GM23338 (cell line): ENCODE data around the gene ODAM. TPM values are rescaled to one million over a fixed set of nuclear protein-coding genes. Genes with fewer than 3 reads are reported as not detected.

Source experiments
- ATAC-seq: fragments of 200-7000 bp; cut with Tn5 transposase; 3 replicates; pipeline ENCODE4 v1.9.1; 2020
- DNase-seq: peaks from one replicate; pipeline ENCODE4 v3.0.0-alpha.2; 2015; ENCODE audit warnings: low spot score
- H2AFZ ChIP-seq: fragments of 200-600 bp; sonication (generic); 2 replicates; pipeline ENCODE4 v1.8.0; 2016; ENCODE audit warnings: antibody characterized with exemption, mild to moderate bottlenecking, moderate library complexity
- H3F3A ChIP-seq: fragments of 200-600 bp; sonication (generic); replicated peaks from 2 replicates; pipeline ENCODE4 v1.8.0; 2017; ENCODE audit warnings: antibody characterized with exemption, mixed run types, low read depth
- H3K27ac ChIP-seq: fragments of 200-600 bp; sonication (generic); 2 replicates; pipeline ENCODE4 v1.6.1; 2016; ENCODE audit warnings: low read depth
- H3K27me3 ChIP-seq: fragments of 200-600 bp; sonication (generic); 2 replicates; pipeline ENCODE4 v1.8.0; 2016; ENCODE audit warnings: mild to moderate bottlenecking, mixed run types, moderate library complexity; ENCODE audit not compliant: insufficient read depth
- H3K36me3 ChIP-seq: fragments of 200-600 bp; sonication (generic); 2 replicates; pipeline ENCODE4 v1.8.0; 2016; ENCODE audit warnings: mild to moderate bottlenecking; ENCODE audit not compliant: insufficient read depth
- H3K4me1 ChIP-seq: fragments of 200-600 bp; sonication (generic); 2 replicates; pipeline ENCODE4 v1.8.0; 2016; ENCODE audit warnings: mild to moderate bottlenecking, moderate library complexity; ENCODE audit not compliant: insufficient read depth
- H3K4me2 ChIP-seq: fragments of 200-600 bp; sonication (generic); 2 replicates; pipeline ENCODE4 v1.7.1; 2017; ENCODE audit warnings: mixed run types
- H3K4me3 ChIP-seq: fragments of 200-600 bp; sonication (generic); 2 replicates; pipeline ENCODE4 v1.6.1; 2016; ENCODE audit warnings: mixed run types
- H3K79me2 ChIP-seq: fragments of 200-600 bp; sonication (generic); replicated peaks from 2 replicates; pipeline ENCODE4 v1.8.0; 2017; ENCODE audit warnings: mild to moderate bottlenecking; ENCODE audit not compliant: insufficient read depth
- H3K9me2 ChIP-seq: fragments of 200-600 bp; sonication (generic); 2 replicates; pipeline ENCODE4 v1.8.0; 2017; ENCODE audit not compliant: insufficient read depth
- H4K20me1 ChIP-seq: fragments of 200-600 bp; sonication (generic); replicated peaks from 2 replicates; pipeline ENCODE4 v1.8.0; 2017; ENCODE audit warnings: mild to moderate bottlenecking; ENCODE audit not compliant: insufficient read depth
- H3K27ac Mint-ChIP-seq: 2 replicates; pipeline ENCODE4 v1.8.0; 2020; ENCODE audit warnings: inconsistent platforms, mild to moderate bottlenecking, moderate library complexity, mixed read lengths
- H3K27me3 Mint-ChIP-seq: 3 replicates; pipeline ENCODE4 v1.8.0; 2022; ENCODE audit warnings: low read depth, mild to moderate bottlenecking, moderate library complexity, mixed read lengths, inconsistent platforms; ENCODE audit not compliant: insufficient read depth, poor library complexity
- H3K36me3 Mint-ChIP-seq: 3 replicates; pipeline ENCODE4 v1.8.0; 2021; ENCODE audit warnings: low read depth, mild to moderate bottlenecking, inconsistent platforms, moderate library complexity, mixed read lengths
- H3K4me1 Mint-ChIP-seq: 3 replicates; pipeline ENCODE4 v1.8.0; 2020; ENCODE audit warnings: mild to moderate bottlenecking, inconsistent platforms, mixed read lengths
- H3K4me3 Mint-ChIP-seq: 3 replicates; pipeline ENCODE4 v1.8.0; 2021; ENCODE audit warnings: moderate library complexity, mild to moderate bottlenecking, inconsistent platforms, mixed read lengths
- H3K9me3 Mint-ChIP-seq: 3 replicates; pipeline ENCODE4 v1.8.0; 2020; ENCODE audit warnings: moderate library complexity, mild to moderate bottlenecking, inconsistent platforms, mixed read lengths
- CREB1 ChIP-seq: fragments of 250-450 bp; sonication (Bioruptor Pico); IDR thresholded peaks from 2 replicates; pipeline ENCODE4 v1.5.0; 2020; ENCODE audit warnings: low read depth, mild to moderate bottlenecking, moderate library complexity
- EZH2 ChIP-seq: fragments of 200-600 bp; sonication (generic); IDR thresholded peaks from one replicate; pipeline ENCODE4 v1.8.0; 2017; ENCODE audit warnings: antibody characterized with exemption, mild to moderate bottlenecking, low read depth; ENCODE audit not compliant: unreplicated experiment
- EZH2phosphoT487 ChIP-seq: fragments of 200-600 bp; sonication (generic); IDR thresholded peaks from one replicate; pipeline ENCODE4 v1.8.1; 2018; ENCODE audit warnings: antibody characterized with exemption; ENCODE audit not compliant: unreplicated experiment
- JUNB ChIP-seq: IDR thresholded peaks from one replicate; pipeline ENCODE4 v1.6.1; 2016; ENCODE audit warnings: antibody characterized with exemption; ENCODE audit not compliant: unreplicated experiment
- NANOG ChIP-seq: IDR thresholded peaks from 2 replicates; pipeline ENCODE4 v1.6.1; 2016; ENCODE audit warnings: antibody characterized with exemption, borderline replicate concordance
- POLR2AphosphoS5 ChIP-seq: IDR thresholded peaks from 2 replicates; pipeline ENCODE4 v1.6.1; 2016; ENCODE audit warnings: antibody characterized with exemption, low read depth
- STAT1 ChIP-seq: IDR thresholded peaks from one replicate; pipeline ENCODE4 v1.6.1; 2016; ENCODE audit warnings: antibody characterized with exemption; ENCODE audit not compliant: unreplicated experiment
- ZNF114 ChIP-seq: fragments of 250-450 bp; sonication (Bioruptor Pico); IDR thresholded peaks from 2 replicates; pipeline ENCODE4 v1.5.0; 2020; ENCODE audit warnings: mild to moderate bottlenecking, moderate library complexity
- ZNF331 ChIP-seq: fragments of 250-450 bp; sonication (Bioruptor Pico); IDR thresholded peaks from 2 replicates; pipeline ENCODE4 v1.5.0; 2020; ENCODE audit warnings: low read depth, mild to moderate bottlenecking, moderate library complexity
- polyA plus RNA-seq: library from polyadenylated mRNA; unstranded; fragments of >200 nt; fragmentation: Nextera tagmentation; extraction: Ambion mirVana; gene quantifications from 2 replicates; pipeline ENCODE4 v1.2.1, GENCODE V29; 2016
- total RNA-seq: library from RNA; depleted of rRNA; stranded (reverse); fragments of >200 nt; shearing (Covaris generic); gene quantifications from 2 replicates; pipeline ENCODE4 v1.2.3, GENCODE V29; 2014
- TF ChIP-seq, protein P1 (sequence below), 2 experiments: fragments of 200-600 bp in 1 of 2; sonication (generic) in 1 of 2; conservative IDR thresholded peaks; 2 replicates each; pipeline versions ENCODE4 v1.5.1 to v1.6.1; 2016 to 2017; ENCODE audit warnings: antibody characterized with exemption in 2 of 2, low read depth in 2 of 2, mild to moderate bottlenecking in 2 of 2, moderate library complexity in 1 of 2
- TF ChIP-seq, protein P2 (sequence below): IDR thresholded peaks from one replicate; pipeline ENCODE4 v1.6.1; 2018; ENCODE audit warnings: antibody characterized with exemption; ENCODE audit not compliant: unreplicated experiment
- TF ChIP-seq, protein P3 (sequence below): IDR thresholded peaks from 2 replicates; pipeline ENCODE4 v1.6.1; 2016; ENCODE audit warnings: antibody characterized with exemption
- TF ChIP-seq, protein P4 (sequence below): fragments of 250-450 bp; sonication (Bioruptor Pico); IDR thresholded peaks from 2 replicates; pipeline ENCODE4 v1.5.0; 2020; ENCODE audit warnings: mild to moderate bottlenecking, moderate library complexity

The ODAM gene
- total and polyA plus RNA-seq, 2 experiments from 2014 or later, result not detected

DNA sequence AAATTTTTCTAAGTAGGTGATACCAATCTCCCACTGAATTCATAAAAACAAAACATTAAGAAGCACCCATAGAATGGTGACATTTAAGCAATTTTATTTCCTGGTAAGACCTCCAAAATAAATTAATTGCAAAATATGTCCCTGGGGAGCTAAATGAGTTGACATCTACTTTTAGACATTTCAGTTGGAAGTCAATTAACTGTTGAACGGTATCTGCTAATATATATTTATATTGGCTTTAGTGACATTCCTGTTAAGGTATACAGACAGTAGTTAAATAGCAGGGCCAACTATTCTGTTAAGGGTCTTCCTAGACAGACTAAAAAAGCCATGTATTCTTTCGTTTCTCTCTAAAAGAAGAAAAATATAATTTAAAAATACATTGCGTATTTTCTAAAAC, 41.6 kb upstream of the ODAM start, which contains the start of gene PRR27:
Gene PRR27 (plus strand): TSS at position 301 of the 400 bp plus-strand sequence. CDS start 139 bp downstream, outside the sequence.
- no peaks in the 10 kb centered on the region for H3K27me3 ChIP-seq
- Mint-ChIP-seq H3K27ac (no peak within 1 kb of the TSS), H3K4me1 (peaks cover 5% of the 10 kb centered on the region), H3K4me3 (no peak within 1 kb of the TSS), H3K9me3 (no peaks in the 10 kb centered on the region), H3K27me3 (peaks cover 1% of the 10 kb centered on the region), H3K36me3 (no peaks in the 10 kb centered on the region)
- H3K36me3 ChIP-seq, result no peaks in the 10 kb centered on the region
- no peaks in the 10 kb centered on the region for H3F3A ChIP-seq
- ATAC-seq, result no peak
- H4K20me1 ChIP-seq, result no peaks in the 10 kb centered on the region
- H3K79me2 ChIP-seq, result no peaks in the 10 kb centered on the region
- H3K9me2 ChIP-seq, result no peaks in the 10 kb centered on the region
- peaks cover 24% of the 10 kb centered on the region for H3K4me1 ChIP-seq
- H3K27ac ChIP-seq, result no peak within 1 kb of the TSS
- TF ChIP-seq ZNF331 (CRISPR knock-in tag), result no peak
- no peak for TF ChIP-seq EZH2
- TF ChIP-seq CREB1, result no peak
- TF ChIP-seq JUNB, result no peak
- no peak for TF ChIP-seq EZH2phosphoT487
- TF ChIP-seq, protein P1, sequence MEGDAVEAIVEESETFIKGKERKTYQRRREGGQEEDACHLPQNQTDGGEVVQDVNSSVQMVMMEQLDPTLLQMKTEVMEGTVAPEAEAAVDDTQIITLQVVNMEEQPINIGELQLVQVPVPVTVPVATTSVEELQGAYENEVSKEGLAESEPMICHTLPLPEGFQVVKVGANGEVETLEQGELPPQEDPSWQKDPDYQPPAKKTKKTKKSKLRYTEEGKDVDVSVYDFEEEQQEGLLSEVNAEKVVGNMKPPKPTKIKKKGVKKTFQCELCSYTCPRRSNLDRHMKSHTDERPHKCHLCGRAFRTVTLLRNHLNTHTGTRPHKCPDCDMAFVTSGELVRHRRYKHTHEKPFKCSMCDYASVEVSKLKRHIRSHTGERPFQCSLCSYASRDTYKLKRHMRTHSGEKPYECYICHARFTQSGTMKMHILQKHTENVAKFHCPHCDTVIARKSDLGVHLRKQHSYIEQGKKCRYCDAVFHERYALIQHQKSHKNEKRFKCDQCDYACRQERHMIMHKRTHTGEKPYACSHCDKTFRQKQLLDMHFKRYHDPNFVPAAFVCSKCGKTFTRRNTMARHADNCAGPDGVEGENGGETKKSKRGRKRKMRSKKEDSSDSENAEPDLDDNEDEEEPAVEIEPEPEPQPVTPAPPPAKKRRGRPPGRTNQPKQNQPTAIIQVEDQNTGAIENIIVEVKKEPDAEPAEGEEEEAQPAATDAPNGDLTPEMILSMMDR (conservative IDR thresholded peaks at IDR 0.05; ENCODE audit: low read depth in 2 of 2), result no peak
- TF ChIP-seq NANOG, result no peak
- TF ChIP-seq, protein P2, sequence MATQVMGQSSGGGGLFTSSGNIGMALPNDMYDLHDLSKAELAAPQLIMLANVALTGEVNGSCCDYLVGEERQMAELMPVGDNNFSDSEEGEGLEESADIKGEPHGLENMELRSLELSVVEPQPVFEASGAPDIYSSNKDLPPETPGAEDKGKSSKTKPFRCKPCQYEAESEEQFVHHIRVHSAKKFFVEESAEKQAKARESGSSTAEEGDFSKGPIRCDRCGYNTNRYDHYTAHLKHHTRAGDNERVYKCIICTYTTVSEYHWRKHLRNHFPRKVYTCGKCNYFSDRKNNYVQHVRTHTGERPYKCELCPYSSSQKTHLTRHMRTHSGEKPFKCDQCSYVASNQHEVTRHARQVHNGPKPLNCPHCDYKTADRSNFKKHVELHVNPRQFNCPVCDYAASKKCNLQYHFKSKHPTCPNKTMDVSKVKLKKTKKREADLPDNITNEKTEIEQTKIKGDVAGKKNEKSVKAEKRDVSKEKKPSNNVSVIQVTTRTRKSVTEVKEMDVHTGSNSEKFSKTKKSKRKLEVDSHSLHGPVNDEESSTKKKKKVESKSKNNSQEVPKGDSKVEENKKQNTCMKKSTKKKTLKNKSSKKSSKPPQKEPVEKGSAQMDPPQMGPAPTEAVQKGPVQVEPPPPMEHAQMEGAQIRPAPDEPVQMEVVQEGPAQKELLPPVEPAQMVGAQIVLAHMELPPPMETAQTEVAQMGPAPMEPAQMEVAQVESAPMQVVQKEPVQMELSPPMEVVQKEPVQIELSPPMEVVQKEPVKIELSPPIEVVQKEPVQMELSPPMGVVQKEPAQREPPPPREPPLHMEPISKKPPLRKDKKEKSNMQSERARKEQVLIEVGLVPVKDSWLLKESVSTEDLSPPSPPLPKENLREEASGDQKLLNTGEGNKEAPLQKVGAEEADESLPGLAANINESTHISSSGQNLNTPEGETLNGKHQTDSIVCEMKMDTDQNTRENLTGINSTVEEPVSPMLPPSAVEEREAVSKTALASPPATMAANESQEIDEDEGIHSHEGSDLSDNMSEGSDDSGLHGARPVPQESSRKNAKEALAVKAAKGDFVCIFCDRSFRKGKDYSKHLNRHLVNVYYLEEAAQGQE, result no peak
- TF ChIP-seq, protein P3, sequence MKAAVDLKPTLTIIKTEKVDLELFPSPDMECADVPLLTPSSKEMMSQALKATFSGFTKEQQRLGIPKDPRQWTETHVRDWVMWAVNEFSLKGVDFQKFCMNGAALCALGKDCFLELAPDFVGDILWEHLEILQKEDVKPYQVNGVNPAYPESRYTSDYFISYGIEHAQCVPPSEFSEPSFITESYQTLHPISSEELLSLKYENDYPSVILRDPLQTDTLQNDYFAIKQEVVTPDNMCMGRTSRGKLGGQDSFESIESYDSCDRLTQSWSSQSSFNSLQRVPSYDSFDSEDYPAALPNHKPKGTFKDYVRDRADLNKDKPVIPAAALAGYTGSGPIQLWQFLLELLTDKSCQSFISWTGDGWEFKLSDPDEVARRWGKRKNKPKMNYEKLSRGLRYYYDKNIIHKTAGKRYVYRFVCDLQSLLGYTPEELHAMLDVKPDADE, result no peak
- TF ChIP-seq STAT1, result no peak
- TF ChIP-seq, protein P4, sequence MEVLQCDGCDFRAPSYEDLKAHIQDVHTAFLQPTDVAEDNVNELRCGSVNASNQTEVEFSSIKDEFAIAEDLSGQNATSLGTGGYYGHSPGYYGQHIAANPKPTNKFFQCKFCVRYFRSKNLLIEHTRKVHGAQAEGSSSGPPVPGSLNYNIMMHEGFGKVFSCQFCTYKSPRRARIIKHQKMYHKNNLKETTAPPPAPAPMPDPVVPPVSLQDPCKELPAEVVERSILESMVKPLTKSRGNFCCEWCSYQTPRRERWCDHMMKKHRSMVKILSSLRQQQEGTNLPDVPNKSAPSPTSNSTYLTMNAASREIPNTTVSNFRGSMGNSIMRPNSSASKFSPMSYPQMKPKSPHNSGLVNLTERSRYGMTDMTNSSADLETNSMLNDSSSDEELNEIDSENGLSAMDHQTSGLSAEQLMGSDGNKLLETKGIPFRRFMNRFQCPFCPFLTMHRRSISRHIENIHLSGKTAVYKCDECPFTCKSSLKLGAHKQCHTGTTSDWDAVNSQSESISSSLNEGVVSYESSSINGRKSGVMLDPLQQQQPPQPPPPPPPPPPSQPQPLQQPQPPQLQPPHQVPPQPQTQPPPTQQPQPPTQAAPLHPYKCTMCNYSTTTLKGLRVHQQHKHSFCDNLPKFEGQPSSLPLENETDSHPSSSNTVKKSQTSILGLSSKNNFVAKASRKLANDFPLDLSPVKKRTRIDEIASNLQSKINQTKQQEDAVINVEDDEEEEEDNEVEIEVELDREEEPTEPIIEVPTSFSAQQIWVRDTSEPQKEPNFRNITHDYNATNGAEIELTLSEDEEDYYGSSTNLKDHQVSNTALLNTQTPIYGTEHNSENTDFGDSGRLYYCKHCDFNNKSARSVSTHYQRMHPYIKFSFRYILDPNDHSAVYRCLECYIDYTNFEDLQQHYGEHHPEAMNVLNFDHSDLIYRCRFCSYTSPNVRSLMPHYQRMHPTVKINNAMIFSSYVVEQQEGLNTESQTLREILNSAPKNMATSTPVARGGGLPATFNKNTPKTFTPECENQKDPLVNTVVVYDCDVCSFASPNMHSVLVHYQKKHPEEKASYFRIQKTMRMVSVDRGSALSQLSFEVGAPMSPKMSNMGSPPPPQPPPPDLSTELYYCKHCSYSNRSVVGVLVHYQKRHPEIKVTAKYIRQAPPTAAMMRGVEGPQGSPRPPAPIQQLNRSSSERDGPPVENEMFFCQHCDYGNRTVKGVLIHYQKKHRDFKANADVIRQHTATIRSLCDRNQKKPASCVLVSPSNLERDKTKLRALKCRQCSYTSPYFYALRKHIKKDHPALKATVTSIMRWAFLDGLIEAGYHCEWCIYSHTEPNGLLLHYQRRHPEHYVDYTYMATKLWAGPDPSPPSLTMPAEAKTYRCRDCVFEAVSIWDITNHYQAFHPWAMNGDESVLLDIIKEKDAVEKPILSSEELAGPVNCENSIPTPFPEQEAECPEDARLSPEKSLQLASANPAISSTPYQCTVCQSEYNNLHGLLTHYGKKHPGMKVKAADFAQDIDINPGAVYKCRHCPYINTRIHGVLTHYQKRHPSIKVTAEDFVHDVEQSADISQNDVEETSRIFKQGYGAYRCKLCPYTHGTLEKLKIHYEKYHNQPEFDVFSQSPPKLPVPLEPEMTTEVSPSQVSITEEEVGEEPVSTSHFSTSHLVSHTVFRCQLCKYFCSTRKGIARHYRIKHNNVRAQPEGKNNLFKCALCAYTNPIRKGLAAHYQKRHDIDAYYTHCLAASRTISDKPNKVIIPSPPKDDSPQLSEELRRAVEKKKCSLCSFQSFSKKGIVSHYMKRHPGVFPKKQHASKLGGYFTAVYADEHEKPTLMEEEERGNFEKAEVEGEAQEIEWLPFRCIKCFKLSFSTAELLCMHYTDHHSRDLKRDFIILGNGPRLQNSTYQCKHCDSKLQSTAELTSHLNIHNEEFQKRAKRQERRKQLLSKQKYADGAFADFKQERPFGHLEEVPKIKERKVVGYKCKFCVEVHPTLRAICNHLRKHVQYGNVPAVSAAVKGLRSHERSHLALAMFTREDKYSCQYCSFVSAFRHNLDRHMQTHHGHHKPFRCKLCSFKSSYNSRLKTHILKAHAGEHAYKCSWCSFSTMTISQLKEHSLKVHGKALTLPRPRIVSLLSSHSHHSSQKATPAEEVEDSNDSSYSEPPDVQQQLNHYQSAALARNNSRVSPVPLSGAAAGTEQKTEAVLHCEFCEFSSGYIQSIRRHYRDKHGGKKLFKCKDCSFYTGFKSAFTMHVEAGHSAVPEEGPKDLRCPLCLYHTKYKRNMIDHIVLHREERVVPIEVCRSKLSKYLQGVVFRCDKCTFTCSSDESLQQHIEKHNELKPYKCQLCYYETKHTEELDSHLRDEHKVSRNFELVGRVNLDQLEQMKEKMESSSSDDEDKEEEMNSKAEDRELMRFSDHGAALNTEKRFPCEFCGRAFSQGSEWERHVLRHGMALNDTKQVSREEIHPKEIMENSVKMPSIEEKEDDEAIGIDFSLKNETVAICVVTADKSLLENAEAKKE (CRISPR knock-in tag), result no peak
- no peak for TF ChIP-seq POLR2AphosphoS5
- no peak for TF ChIP-seq ZNF114 (CRISPR knock-in tag)
- no peak within 1 kb of the TSS for H3K4me2 ChIP-seq
- 0 out of 2 replicates have a peak within 1 kb of the TSS, but pooled peaks have one; percentile 54 for H2AFZ ChIP-seq
- H3K4me3 ChIP-seq, result no peak within 1 kb of the TSS
- DNase-seq, result no peak
